Measurements from ENCODE around the gene CENPN.

Gene CENPN

GRCh38 chr16:81069063-81069462 lies 62.0 kb downstream of the CENPN start:
- no peak overlapping the region for H3K4me3 ChIP-seq (ENCODE audit: low read length)
- no peak for DNase-seq (ENCODE audit: low read depth, low spot score)

- no peak overlapping the region for H3K4me3 ChIP-seq (ENCODE audit: low read length)
- DNase-seq (ENCODE audit: low read depth, low spot score), result no peak
These were observed 64.0 kb downstream of the CENPN start for GRCh38 chr16:81070979-81071378.

GRCh38 chr16:81071805-81072204 lies 64.8 kb downstream of the CENPN start:
- no peak overlapping the region for H3K4me3 ChIP-seq (ENCODE audit: low read length)
- DNase-seq (ENCODE audit: low read depth, low spot score), result no peak

DNA sequence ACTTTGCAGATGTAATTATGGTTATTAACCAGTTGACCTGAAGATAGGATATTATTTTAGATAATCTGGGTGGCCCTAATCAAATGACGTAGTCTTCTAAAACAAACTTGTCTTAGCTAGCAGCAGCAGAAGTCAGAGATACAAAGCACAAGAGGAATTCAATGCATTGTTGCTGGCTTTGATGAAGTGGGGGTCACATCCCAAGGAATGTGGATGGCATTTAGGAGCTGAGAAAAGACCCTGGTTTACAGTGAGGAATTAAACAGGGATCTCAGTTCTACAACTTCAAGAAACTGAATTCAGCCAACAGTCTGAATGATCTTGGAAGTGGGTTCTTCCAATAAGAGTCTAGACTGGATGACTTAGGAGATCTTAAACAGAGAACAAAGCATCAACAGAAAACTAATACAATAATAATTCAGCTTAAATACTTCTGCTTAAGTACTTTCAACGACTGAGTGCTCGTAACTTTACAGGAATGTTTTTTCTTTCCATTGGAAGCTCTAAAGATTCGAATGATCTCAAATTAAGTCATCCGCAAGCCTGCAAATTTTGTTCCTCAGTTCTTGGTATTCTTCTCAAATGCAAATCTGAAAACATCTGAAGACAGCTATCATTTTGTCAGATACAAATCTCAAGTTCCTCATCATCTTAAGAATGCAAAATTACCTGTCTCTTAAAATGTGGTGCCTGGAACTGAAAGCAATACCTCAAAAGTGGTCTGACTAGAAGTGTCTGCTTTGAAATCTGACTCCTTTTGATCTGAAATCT lies 66.7 kb downstream of the CENPN start:
- no peak overlapping the region for H3K4me3 ChIP-seq (ENCODE audit: low read length)

DNA sequence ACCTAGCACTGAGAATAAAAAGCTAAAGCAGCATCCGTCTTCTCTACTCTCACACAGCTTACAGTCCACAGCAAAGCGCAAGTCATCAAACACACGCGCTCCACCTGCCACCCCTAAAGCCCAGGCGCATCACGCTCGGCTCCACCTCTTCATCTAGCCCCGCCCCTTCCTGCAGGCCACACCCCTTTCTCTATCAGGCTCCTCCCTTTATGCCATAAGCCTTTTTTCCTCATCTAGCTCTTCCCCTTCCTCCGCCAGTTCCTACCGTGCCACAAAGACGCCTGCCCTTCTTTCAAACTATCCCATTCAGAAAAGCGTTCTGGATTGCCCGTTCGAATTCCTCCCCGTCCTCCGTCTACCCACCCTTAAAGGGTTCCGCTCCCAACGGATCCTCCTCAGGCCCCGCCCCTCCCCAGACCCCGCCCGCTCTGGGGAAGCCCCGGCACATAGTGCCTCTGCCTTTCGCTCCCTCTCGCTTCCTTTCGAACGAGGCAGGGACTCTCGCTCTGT lies 69.6 kb downstream of the CENPN start:
- peak; percentile 83 for DNase-seq (ENCODE audit: low read depth, low spot score)
- H3K4me3 ChIP-seq (ENCODE audit: low read length), result peak overlapping the region; percentile 74

More for the DNA sequence above, 66.7 kb downstream of the CENPN start:
- peak; percentile 24 for DNase-seq (ENCODE audit: low read depth, low spot score)

GRCh38 chr16:81077076-81077940 lies 70.3 kb downstream of the CENPN start, which contains the start of gene C16orf46:
TSS of gene C16orf46 (minus strand) at chr16:81077238. CDS start at chr16:81063955, 13,283 bp downstream.
- DNase-seq (ENCODE audit: low read depth, low spot score), result peak; percentile 89
- peak within 1 kb of the TSS; percentile 74 for H3K4me3 ChIP-seq (ENCODE audit: low read length)

DNA sequence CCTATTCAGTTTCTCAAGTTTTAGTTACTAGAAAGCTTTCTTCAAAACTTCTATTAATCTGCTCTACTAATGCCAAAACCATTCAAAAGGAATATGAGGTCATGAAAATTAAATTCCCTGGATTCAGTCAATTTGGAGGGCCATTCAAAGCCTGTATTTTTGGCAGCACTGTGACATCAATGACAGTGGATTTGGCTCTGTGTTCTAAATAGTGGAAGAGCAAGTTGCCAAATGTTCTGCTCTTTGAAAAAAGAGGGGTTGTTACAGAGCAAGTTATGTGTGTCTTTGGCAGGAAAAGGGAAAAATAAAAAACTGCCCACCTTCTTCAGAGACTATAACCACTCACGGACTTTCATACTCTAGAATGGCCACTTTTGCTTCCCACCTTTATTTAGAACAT lies 73.2 kb downstream of the CENPN start:
- H3K4me3 ChIP-seq (ENCODE audit: low read length), result no peak overlapping the region
- no peak for DNase-seq (ENCODE audit: low read depth, low spot score)

DNA sequence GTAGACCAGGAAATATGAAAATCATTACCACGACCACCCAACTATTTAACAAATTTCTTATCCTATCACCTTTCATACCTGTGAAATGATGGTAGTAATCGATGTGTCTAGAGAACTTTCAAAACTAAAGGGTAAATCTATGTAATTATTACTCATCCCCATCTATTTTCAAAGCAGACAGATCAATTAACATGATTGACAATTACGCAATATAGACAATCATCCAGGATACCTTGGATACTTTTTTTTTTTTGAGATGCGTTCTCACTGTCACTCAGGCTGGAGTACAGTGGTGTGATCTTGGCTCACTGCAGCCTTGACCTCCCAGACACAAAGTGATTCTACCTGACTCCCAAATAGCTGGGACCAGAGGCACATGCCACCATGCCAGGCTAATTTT lies 74.0 kb downstream of the CENPN start:
- DNase-seq (ENCODE audit: low read depth, low spot score), result no peak
- H3K4me3 ChIP-seq (ENCODE audit: low read length), result no peak overlapping the region

Measured in Jurkat, Clone E6-1 (cell line).